Stomach (tissue), 4 donors: ENCODE data around the gene SCAI.

Experiments
- CTCF ChIP-seq, 7 experiments: fragments of 450-650 bp in 4 of 7; fragments of 200-600 bp in 3 of 7; sonication (generic) in 3 of 7; IDR thresholded peaks; one replicate each; pipeline ENCODE4 v1.5.1; 2016 to 2019; ENCODE audit warnings: antibody characterized with exemption in 7 of 7, control low read depth in 2 of 7, mild to moderate bottlenecking in 1 of 7
- EP300 ChIP-seq: sonication (generic); formaldehyde crosslinking; IDR thresholded peaks from one replicate; pipeline ENCODE4 v1.6.1; 2017; ENCODE audit warnings: antibody characterized with exemption
- POLR2AphosphoS5 ChIP-seq, 3 donors: sonication (generic); formaldehyde crosslinking; IDR thresholded peaks; one replicate each; pipeline ENCODE4 v1.6.1; 2016; ENCODE audit warnings: antibody characterized with exemption in 3 of 3

DNA sequence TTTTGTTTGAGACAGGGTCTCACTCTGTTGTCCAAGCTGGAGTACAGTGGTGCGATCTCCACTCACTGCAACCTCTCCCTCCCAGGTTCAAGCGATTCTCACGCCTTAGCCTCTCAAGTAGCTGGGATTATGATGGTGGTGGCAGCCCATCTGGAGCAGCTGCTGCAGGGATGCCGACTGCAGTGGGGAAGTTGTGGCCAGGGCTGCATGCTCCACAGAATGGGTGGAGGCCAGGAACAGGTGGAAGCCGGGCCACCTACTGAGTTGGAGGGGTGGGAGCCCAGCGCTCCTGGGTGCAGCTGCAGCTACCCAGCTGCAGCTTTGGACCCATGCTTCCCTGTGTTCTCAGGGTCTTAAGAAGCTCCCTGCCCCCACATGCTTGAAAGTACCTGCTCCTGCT, 99.7 kb downstream of the SCAI start:
- TF ChIP-seq CTCF (IDR thresholded peaks at IDR 0.05) = no peak
- no peak for TF ChIP-seq POLR2AphosphoS5 (IDR thresholded peaks at IDR 0.05)
- TF ChIP-seq EP300 = no peak
